Suprapubic skin (tissue), 3 donors: Measurements from ENCODE around the gene NFIC.

Experiments
- POLR2A ChIP-seq, 2 donors: fragments of 450-650 bp; IDR thresholded peaks; one replicate each; pipeline ENCODE4 v1.6.1; 2017; ENCODE audit warnings: antibody characterized with exemption in 2 of 2, mild to moderate bottlenecking in 2 of 2, moderate library complexity in 2 of 2
- TF ChIP-seq, protein P1 (sequence below), 2 donors: fragments of 200-600 bp in 1 of 2; fragments of 450-650 bp in 1 of 2; sonication (generic) in 1 of 2; IDR thresholded peaks; one replicate each; pipeline ENCODE4 v1.5.1; 2016 to 2019; ENCODE audit warnings: antibody characterized with exemption in 2 of 2, mild to moderate bottlenecking in 1 of 2, moderate library complexity in 1 of 2

DNA sequence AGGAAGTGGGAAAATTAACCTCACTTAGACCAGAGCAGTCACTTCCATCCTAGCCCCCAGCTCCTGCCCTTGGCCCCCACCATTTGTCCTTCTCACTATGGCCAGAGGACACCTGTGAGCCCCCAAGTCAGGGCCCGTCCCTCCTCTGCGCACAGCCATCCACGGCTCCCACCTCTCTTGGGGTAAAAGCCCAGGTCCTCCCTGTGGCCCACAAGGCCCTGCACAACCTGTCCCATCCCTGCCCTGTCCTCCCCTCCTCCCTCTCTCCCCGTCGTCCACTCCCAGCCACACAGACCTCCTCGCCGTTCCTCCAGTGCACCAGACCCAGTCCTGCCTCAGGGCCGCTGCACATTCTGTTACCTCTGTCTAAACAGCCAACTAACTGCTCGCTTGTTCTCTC is 60.0 kb downstream of the NFIC start:
- TF ChIP-seq, protein P1, sequence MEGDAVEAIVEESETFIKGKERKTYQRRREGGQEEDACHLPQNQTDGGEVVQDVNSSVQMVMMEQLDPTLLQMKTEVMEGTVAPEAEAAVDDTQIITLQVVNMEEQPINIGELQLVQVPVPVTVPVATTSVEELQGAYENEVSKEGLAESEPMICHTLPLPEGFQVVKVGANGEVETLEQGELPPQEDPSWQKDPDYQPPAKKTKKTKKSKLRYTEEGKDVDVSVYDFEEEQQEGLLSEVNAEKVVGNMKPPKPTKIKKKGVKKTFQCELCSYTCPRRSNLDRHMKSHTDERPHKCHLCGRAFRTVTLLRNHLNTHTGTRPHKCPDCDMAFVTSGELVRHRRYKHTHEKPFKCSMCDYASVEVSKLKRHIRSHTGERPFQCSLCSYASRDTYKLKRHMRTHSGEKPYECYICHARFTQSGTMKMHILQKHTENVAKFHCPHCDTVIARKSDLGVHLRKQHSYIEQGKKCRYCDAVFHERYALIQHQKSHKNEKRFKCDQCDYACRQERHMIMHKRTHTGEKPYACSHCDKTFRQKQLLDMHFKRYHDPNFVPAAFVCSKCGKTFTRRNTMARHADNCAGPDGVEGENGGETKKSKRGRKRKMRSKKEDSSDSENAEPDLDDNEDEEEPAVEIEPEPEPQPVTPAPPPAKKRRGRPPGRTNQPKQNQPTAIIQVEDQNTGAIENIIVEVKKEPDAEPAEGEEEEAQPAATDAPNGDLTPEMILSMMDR (IDR thresholded peaks at IDR 0.05): no peak
- TF ChIP-seq POLR2A (IDR thresholded peaks at IDR 0.05): no peak
